C4-2B (cell line): ENCODE measurements around the gene SLC25A21.

Experiments
- ZFX ChIP-seq: fragments of 450-650 bp; IDR thresholded peaks from 2 replicates; pipeline ENCODE4 v1.6.1; 2017
- TF ChIP-seq, protein P1 (sequence below): fragments of 450-650 bp; conservative IDR thresholded peaks from 2 replicates; pipeline ENCODE4 v1.5.1; 2017; ENCODE audit warnings: mild to moderate bottlenecking

GRCh38 chr14:36928432-36928831 lies 244.0 kb downstream of the SLC25A21 start:
- TF ChIP-seq, protein P1, sequence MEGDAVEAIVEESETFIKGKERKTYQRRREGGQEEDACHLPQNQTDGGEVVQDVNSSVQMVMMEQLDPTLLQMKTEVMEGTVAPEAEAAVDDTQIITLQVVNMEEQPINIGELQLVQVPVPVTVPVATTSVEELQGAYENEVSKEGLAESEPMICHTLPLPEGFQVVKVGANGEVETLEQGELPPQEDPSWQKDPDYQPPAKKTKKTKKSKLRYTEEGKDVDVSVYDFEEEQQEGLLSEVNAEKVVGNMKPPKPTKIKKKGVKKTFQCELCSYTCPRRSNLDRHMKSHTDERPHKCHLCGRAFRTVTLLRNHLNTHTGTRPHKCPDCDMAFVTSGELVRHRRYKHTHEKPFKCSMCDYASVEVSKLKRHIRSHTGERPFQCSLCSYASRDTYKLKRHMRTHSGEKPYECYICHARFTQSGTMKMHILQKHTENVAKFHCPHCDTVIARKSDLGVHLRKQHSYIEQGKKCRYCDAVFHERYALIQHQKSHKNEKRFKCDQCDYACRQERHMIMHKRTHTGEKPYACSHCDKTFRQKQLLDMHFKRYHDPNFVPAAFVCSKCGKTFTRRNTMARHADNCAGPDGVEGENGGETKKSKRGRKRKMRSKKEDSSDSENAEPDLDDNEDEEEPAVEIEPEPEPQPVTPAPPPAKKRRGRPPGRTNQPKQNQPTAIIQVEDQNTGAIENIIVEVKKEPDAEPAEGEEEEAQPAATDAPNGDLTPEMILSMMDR = no peak
- no peak for TF ChIP-seq ZFX
